ENCODE results near the gene DGKE. TPM values are rescaled to one million over a fixed set of nuclear protein-coding genes. Genes with fewer than 3 reads are reported as not detected.

DGKE gene
- total and polyA plus RNA-seq, 2 of the 8 experiments (the other 6 are each of a cell fraction or from before 2014, with no cell fraction given) = 1.7 to 7.4 TPM

DNA sequence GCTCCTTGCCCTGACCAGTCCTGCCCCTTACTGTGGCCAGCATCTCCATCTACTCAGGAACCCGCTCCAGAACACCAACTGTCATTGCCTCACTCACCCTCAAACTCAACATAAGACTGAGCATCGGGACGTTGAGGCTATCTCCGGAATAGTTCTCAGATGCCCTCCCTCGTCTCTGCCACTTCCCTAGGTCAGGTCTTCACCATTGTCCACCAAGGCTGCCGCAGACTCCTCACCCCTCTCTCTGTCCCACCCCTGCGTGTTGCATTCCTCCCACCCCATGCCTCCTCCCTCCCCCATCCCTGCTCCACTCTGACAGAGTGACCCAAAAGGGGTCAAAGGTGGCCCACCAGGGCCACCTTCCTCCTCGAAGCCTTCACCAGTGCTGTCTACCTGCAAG is 37.4 kb upstream of the DGKE start:
- no peak overlapping the region for H3K14ac ChIP-seq (ENCODE audit: insufficient read length)
- H3K79me2 ChIP-seq (ENCODE audit: control insufficient read depth in 1 of 2, insufficient read depth in 2 of 2, low read length in 2 of 2) = no peaks in the 10 kb centered on the region
- no peak overlapping the region for H3K27ac ChIP-seq (ENCODE audit: low read depth, low read length)
- H2BK120ac ChIP-seq (replicated peaks; ENCODE audit: low read depth, low read length) = no peak overlapping the region
- no peak overlapping the region for H3K18ac ChIP-seq (ENCODE audit: extremely low read depth, low read length)
- no peak overlapping the region for H3K4me2 ChIP-seq (ENCODE audit: insufficient read depth in 1 of 2, low read depth in 2 of 2, low read length in 2 of 2)
- ChIA-PET CTCF (ENCODE audit: partially characterized antibody) (no interaction called here), POLR2A (ENCODE audit: partially characterized antibody) (no interaction called here)
- H3K23ac ChIP-seq (ENCODE audit: insufficient read length) = no peak overlapping the region
- TF ChIP-seq JUN (IDR thresholded peaks at IDR 0.05; ENCODE audit: low read depth, low read length) (no peak), CTBP2 (IDR thresholded peaks at IDR 0.05; ENCODE audit: borderline replicate concordance, insufficient read depth, insufficient read length, low read length) (no peak), SRF (IDR thresholded peaks at IDR 0.05; ENCODE audit: low read depth, low read length) (no peak), TCF12 (IDR thresholded peaks at IDR 0.05; ENCODE audit: low read depth, low read length) (no peak)
- TF ChIP-seq, protein P1, sequence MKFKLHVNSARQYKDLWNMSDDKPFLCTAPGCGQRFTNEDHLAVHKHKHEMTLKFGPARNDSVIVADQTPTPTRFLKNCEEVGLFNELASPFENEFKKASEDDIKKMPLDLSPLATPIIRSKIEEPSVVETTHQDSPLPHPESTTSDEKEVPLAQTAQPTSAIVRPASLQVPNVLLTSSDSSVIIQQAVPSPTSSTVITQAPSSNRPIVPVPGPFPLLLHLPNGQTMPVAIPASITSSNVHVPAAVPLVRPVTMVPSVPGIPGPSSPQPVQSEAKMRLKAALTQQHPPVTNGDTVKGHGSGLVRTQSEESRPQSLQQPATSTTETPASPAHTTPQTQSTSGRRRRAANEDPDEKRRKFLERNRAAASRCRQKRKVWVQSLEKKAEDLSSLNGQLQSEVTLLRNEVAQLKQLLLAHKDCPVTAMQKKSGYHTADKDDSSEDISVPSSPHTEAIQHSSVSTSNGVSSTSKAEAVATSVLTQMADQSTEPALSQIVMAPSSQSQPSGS (IDR thresholded peaks at IDR 0.05; ENCODE audit: low read length) = no peak
- H2AK5ac ChIP-seq (ENCODE audit: low read depth, low read length) = no peak overlapping the region
- no peak overlapping the region for H4K91ac ChIP-seq (replicated peaks; ENCODE audit: insufficient read length, low read length)
- no peak overlapping the region for H4K8ac ChIP-seq (ENCODE audit: extremely low read depth, insufficient read depth, low read length)
- H2BK20ac ChIP-seq (ENCODE audit: low read length) = no peak overlapping the region
- no peaks in the 10 kb centered on the region for H3K36me3 ChIP-seq (ENCODE audit: control insufficient read depth in 2 of 4, insufficient read depth in 4 of 4, low read length in 3 of 4)
- no peaks in the 10 kb centered on the region; a peak in 1 of 4 replicates for H3K9me3 ChIP-seq (ENCODE audit: insufficient read depth in 2 of 2, low read depth in 1 of 2, low read length in 1 of 2)
- DNase-seq (ENCODE audit: low read depth in 1 of 2, low spot score in 2 of 2) (no peak), FAIRE-seq (no peak)
- no peak overlapping the region for H3K9ac ChIP-seq (replicated peaks in 1 of 4; ENCODE audit: extremely low read depth in 1 of 4, low read depth in 3 of 4, low read length in 3 of 4)
- H4K20me1 ChIP-seq (replicated peaks in 1 of 2; ENCODE audit: control insufficient read depth in 1 of 2, insufficient read depth in 2 of 2, low read length in 2 of 2) = no peaks in the 10 kb centered on the region
- H2AFZ ChIP-seq (ENCODE audit: low read length) = no peak overlapping the region
- peaks cover 0 to 3% (median 0%) of the 10 kb centered on the region in 4 experiments; a peak in 3 of 7 replicates for H3K4me1 ChIP-seq (replicated peaks in 1 of 4; ENCODE audit: control insufficient read depth in 3 of 4, insufficient read depth in 4 of 4, low read length in 3 of 4)
- peaks cover 8% of the 10 kb centered on the region; the same call in 1 of the 2 replicates for H3K23me2 ChIP-seq (ENCODE audit: low read depth, low read length)
- H4K5ac ChIP-seq (ENCODE audit: insufficient read length, low read depth, low read length) = no peak overlapping the region
- no peaks in the 10 kb centered on the region for H3K27me3 ChIP-seq (replicated peaks in 1 of 4; ENCODE audit: control insufficient read depth in 3 of 4, extremely low read depth in 1 of 4, insufficient read depth in 3 of 4, low read length in 3 of 4)
- H3K4ac ChIP-seq (replicated peaks; ENCODE audit: insufficient read length, low read depth, low read length) = no peak overlapping the region
- no peak overlapping the region for H3K56ac ChIP-seq (replicated peaks; ENCODE audit: insufficient read length, low read depth, low read length)
- H3K4me3 ChIP-seq (ENCODE audit: extremely low read depth in 1 of 4, insufficient read depth in 2 of 4, low read depth in 3 of 4, low read length in 4 of 4) = no peak overlapping the region
- 79% methylated on average over 8 of the region's 8 CpGs; no CpG with 5 or more reads in 1 of the 2 experiments for WGBS, 2 experiments (ENCODE audit: extremely low coverage in 1 of 2, insufficient coverage in 1 of 2, insufficient read length in 1 of 2, insufficient replicate concordance in 2 of 2, low coverage in 1 of 2, low lambda C conversion rate in 2 of 2, missing lambda C conversion rate in 1 of 2)
- H3K79me1 ChIP-seq (ENCODE audit: low read depth, low read length) = no peaks in the 10 kb centered on the region
- peak overlapping the region; percentile 88; the same call in 1 of the 2 replicates for H2BK15ac ChIP-seq (ENCODE audit: low read length)
- no peak overlapping the region for H2BK12ac ChIP-seq (ENCODE audit: low read depth, low read length)
- no peak overlapping the region for H2BK5ac ChIP-seq (ENCODE audit: low read depth, low read length)
